Activated naive CD4-positive, alpha-beta T cell (primary cell): Measurements from ENCODE around the gene NUDC.

Experiments
- DNase-seq, 4 experiments: peaks; one replicate each; lab custom pipeline; 2025; lab: John Stamatoyannopoulos, UW

Gene NUDC

DNA sequence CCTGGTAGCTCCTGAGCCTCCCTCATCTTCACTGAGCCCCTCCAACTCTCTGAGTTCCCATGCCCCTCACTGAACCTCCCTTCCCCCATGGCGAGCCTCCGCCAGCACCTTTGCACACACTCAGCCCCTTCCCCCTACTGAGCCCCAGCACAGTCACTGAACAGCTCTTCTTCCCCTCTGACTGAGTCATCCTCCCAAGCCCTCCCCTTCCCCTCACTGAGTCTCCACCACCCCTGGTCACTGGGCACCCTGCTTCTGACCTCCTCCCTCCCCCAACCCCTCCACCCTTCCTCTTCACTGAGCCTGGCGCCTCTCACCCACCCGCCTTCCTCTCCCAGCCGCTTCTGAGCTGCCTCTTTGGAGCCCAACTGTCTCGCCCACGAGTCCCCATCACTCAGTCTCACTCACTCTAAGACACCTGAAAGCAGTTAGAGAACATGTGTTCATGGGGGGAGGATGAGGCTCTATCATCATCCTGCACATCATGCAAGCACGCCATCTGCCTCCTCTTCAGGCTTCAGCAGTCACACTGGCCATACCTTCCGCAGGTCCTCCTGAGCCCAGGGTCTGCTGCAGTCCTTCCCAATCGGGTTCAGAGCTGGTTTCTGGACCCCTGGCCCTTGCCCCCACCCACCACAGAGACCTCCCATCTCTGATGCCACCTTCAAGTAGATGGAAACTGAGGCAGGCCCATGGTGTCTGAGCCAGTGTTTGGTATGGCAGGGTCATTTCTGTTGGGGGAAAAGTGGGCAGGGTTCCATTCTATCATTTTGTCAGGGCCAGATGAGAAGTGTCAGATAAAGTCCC lies 70.0 kb downstream of the NUDC start:
- no peak for DNase-seq

DNA sequence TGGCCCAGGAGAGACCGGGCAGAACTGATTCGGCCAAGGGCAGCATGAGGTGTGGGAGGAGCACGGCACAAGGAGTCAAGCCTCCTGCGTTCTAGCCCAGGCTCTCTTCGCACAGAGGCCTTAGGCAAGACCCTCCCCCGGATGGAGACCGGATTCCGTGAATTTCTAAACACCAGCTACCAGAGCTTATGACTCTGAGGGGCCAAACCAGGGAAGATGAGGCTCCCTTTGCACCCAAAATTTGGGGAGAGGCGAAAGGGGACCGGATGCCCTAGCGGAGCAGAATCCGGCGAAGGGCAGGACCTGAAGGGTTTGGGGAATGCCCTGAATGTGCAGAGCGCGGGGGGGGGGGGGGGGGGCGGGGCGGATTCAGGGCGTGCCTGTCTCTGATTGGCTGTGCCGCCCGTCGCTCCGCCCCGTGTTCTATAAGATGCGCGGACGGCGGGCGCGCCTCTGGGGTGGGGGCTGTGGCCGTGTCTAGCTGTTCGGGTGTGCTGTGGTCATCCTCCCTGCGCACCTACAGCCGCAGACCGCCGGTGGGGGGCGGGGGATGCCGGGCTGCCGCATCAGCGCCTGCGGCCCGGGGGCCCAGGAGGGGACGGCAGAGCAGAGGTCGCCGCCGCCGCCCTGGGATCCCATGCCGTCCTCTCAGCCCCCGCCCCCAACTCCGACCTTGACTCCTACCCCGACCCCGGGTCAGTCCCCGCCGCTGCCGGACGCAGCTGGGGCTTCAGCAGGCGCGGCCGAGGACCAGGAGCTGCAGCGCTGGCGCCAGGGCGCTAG lies 71.9 kb downstream of the NUDC start, which contains the start of gene TRNP1:
TSS of gene TRNP1 (plus strand) at position 456 of the 783 bp plus-strand sequence. CDS start at position 551, 95 bp downstream.
- peak; percentile 23 to 52 (median 30) for DNase-seq

- peak in 1 of 4 experiments; percentile 30 for DNase-seq
Observed at GRCh38 chr1:26994020-26994786, 72.7 kb downstream of the NUDC start.

GRCh38 chr1:26994787-26995517 lies 73.4 kb downstream of the NUDC start:
- no peak for DNase-seq

- DNase-seq, result no peak
Observed at GRCh38 chr1:26996024-26996423, 74.5 kb downstream of the NUDC start.
